Body of pancreas (tissue), 4 donors: ENCODE data around the gene PRDM8.

Source experiments
- CTCF ChIP-seq, 7 experiments: fragments of 450-650 bp in 4 of 7; fragments of 200-600 bp in 3 of 7; sonication (generic) in 3 of 7; IDR thresholded peaks; one replicate each; pipeline ENCODE4 v1.5.1; 2016 to 2019; ENCODE audit warnings: antibody characterized with exemption in 7 of 7
- POLR2A ChIP-seq, 3 donors: fragments of 450-650 bp; IDR thresholded peaks; one replicate each; pipeline ENCODE4 v1.6.1; 2016; ENCODE audit warnings: antibody characterized with exemption in 3 of 3, mild to moderate bottlenecking in 2 of 3

GRCh38 chr4:80240976-80241375 is 43.7 kb downstream of the PRDM8 start:
- no peak for TF ChIP-seq CTCF (IDR thresholded peaks at IDR 0.05)
- TF ChIP-seq POLR2A (IDR thresholded peaks at IDR 0.05), result no peak
